ENCODE data around the gene FCRL2.

Gene FCRL2, protein sequence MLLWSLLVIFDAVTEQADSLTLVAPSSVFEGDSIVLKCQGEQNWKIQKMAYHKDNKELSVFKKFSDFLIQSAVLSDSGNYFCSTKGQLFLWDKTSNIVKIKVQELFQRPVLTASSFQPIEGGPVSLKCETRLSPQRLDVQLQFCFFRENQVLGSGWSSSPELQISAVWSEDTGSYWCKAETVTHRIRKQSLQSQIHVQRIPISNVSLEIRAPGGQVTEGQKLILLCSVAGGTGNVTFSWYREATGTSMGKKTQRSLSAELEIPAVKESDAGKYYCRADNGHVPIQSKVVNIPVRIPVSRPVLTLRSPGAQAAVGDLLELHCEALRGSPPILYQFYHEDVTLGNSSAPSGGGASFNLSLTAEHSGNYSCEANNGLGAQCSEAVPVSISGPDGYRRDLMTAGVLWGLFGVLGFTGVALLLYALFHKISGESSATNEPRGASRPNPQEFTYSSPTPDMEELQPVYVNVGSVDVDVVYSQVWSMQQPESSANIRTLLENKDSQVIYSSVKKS

DNA sequence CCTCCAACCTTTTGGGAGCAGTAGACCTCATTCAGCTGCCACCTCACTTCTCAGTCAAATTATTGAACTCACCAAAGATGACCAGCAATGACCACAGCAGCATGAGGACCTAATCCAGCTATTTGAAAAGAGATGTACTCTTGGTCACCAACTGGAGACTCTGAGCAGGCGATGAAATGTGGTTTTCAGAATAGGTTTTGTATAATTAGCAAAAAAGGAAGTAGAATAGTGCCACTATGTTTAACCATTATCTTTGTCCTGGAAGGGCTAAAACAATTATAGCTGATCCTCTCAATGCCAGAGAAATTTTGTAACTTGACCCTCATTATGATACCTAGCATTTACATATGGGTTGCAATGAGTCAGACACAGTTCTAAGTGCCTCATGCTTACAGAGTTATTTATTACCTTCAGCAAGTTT is at the start of gene FCRL2:
TSS of gene FCRL2 (minus strand) at position 162 of the 421 bp plus-strand sequence. CDS start at position 103, 59 bp downstream.
- TF ChIP-seq, protein P1, sequence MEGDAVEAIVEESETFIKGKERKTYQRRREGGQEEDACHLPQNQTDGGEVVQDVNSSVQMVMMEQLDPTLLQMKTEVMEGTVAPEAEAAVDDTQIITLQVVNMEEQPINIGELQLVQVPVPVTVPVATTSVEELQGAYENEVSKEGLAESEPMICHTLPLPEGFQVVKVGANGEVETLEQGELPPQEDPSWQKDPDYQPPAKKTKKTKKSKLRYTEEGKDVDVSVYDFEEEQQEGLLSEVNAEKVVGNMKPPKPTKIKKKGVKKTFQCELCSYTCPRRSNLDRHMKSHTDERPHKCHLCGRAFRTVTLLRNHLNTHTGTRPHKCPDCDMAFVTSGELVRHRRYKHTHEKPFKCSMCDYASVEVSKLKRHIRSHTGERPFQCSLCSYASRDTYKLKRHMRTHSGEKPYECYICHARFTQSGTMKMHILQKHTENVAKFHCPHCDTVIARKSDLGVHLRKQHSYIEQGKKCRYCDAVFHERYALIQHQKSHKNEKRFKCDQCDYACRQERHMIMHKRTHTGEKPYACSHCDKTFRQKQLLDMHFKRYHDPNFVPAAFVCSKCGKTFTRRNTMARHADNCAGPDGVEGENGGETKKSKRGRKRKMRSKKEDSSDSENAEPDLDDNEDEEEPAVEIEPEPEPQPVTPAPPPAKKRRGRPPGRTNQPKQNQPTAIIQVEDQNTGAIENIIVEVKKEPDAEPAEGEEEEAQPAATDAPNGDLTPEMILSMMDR (conservative IDR thresholded peaks at IDR 0.05; ENCODE audit: control insufficient read depth, insufficient read depth, low read depth, low read length), result no peak
- no peak for DNase-seq (ENCODE audit: low read depth)
- no peak within 1 kb of the TSS for H3K4me3 ChIP-seq (ENCODE audit: control insufficient read depth, low read depth, low read length)

DNA sequence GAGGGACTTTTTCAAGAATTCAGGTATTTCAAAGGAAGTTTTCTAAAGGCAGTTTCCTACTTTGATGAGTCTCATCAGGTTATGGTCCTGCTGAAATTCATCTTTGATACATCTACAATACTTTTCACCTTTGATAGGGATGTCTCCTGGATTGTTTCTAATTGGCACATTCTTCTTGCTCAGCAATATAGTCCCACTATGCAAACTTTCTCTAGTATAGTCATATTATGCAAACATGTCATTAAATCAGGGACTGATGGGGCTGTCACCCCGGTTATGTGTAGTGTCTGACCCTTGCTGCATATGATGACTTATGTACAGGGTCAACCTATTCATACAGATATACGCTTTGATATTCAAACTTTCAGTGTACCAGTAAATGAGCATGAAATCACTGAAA is 43.4 kb upstream of the FCRL2 start:
- no peak for DNase-seq (ENCODE audit: low read depth)
- TF ChIP-seq, protein P1 (conservative IDR thresholded peaks at IDR 0.05; ENCODE audit: control insufficient read depth, insufficient read depth, low read depth, low read length), result no peak
- no peak overlapping the region for H3K4me3 ChIP-seq (ENCODE audit: control insufficient read depth, low read depth, low read length)

DNA sequence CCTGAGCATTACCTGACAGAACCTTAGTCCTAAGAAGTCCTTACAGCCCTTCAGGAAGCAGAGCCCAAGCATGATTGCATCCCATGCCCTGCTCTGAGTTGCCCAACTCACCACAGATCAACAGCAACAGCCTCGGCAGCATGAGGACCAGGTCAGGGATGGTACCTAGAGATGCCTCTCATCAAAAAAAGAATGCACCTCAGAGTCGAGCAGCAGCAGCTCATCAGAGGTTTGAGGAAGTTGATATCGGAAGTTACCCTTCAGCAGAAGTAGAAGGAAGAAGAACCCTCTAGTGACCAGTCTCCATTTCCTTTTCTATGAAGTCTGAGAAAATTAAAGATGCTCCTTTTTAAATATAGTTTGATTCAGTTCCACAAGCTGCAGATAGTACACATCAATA is 43.0 kb upstream of the FCRL2 start, which contains the start of gene FCRL1:
TSS of gene FCRL1 (minus strand) at position 225 of the 400 bp plus-strand sequence. CDS start at position 142, 83 bp downstream.
- H3K4me3 ChIP-seq (ENCODE audit: control insufficient read depth, low read depth, low read length), result no peak within 1 kb of the TSS
- DNase-seq (ENCODE audit: low read depth), result no peak
- TF ChIP-seq, protein P1 (conservative IDR thresholded peaks at IDR 0.05; ENCODE audit: control insufficient read depth, insufficient read depth, low read depth, low read length), result no peak

DNA sequence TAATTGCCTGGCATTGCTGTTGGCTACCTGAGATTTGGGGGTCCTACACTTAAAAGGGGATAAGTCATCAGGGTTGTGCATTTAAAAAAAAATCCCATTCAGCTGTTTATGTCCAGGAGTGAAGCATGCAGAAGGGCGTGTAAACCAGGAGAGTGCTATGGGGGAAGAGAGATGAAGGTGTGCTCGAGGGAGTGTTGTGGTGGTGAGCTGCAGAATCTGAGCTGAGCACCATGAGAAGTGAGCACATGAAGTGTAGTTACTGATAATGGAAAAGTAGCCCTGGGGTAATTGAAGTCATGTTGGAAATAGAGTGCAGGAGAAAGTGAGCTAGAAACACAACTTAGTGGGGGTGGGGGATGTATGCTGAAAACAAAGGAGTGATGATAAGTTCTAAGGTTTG is 42.3 kb upstream of the FCRL2 start:
- no peak for DNase-seq (ENCODE audit: low read depth)
- no peak overlapping the region for H3K4me3 ChIP-seq (ENCODE audit: control insufficient read depth, low read depth, low read length)
- TF ChIP-seq, protein P1 (conservative IDR thresholded peaks at IDR 0.05; ENCODE audit: control insufficient read depth, insufficient read depth, low read depth, low read length), result no peak

DNA sequence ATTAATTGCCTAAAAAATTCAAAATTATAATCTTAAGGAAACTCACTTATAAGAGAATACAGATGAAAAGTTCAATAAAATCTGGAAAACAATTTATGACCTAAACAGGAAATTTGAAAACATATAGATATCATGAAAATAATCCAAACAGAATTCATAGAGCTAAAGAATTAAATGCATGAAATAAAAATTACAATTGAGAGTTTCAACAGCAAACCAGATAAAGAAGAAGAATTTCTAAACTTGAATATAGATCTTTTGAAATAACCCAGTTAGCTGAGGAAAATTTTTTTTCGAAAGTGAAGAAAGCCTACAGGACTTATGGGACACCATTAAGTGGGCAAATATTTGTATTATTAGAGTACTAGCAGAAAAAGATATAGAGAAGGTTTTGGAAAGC is 36.3 kb upstream of the FCRL2 start:
- TF ChIP-seq, protein P1 (conservative IDR thresholded peaks at IDR 0.05; ENCODE audit: control insufficient read depth, insufficient read depth, low read depth, low read length), result no peak
- DNase-seq (ENCODE audit: low read depth), result no peak
- no peak overlapping the region for H3K4me3 ChIP-seq (ENCODE audit: control insufficient read depth, low read depth, low read length)

DNA sequence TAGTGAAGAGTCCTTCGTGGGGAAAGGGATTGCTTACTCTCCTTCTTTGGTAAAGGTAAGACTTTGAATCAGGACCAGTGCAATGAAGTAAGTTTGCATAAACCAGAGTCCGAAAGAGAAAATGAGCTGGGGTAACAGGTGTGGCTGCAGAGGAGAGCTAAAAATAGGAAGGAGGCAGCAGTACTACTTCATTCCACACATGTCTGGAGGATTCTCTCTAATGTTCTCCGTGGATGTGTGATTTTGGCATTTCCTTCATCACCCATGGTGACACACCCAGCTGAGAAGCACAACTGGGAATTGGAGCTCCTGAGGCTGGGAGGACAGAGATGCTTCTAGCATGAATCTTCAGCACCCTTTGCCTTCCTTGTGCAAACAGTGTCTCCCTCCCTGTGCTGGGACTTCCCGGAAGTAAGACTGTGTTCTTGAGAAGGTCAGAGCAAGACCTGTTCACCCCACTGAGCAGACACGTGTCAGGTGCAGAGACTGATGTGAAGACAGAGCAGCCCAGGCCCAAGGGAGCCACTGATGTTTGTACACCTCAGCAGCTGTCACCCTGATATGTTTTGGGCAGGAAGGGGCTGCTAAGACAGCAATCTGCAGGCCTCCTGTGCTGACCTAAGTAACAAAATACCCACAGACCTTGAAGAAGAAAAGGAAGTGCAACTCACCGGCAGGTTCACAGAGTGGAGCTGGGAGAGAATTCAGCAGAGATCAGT is 29.7 kb upstream of the FCRL2 start:
- DNase-seq (ENCODE audit: low read depth), result no peak
- no peak overlapping the region for H3K4me3 ChIP-seq (ENCODE audit: control insufficient read depth, low read depth, low read length)
- TF ChIP-seq, protein P1 (conservative IDR thresholded peaks at IDR 0.05; ENCODE audit: control insufficient read depth, insufficient read depth, low read depth, low read length), result no peak
